ENCODE data around the gene ALDH4A1.

ALDH4A1 gene

DNA sequence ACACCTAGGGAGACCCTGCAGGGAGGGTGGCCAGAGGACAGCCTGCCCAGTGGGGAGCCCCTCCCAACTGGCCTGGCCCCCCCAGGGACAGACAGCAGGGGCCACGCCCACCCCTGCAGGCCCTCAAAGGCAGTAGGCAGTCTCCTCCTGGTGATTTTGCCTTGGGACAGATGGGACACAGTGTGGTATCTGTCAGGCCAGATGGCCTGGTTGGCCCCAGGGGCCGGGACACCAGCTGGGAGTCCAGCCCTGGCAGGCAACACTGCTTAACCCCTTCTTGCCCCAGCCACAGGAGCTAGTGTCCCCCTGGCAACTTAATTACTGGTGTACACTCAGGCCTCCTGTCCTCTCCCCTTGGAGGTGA, 36.3 kb upstream of the ALDH4A1 start:
- DNase-seq, result no peak

GRCh38 chr1:18938008-18938706, 35.8 kb upstream of the ALDH4A1 start:
- DNase-seq, result no peak

- DNase-seq, result no peak
Observed at GRCh38 chr1:18937539-18937938, 35.2 kb upstream of the ALDH4A1 start.

DNA sequence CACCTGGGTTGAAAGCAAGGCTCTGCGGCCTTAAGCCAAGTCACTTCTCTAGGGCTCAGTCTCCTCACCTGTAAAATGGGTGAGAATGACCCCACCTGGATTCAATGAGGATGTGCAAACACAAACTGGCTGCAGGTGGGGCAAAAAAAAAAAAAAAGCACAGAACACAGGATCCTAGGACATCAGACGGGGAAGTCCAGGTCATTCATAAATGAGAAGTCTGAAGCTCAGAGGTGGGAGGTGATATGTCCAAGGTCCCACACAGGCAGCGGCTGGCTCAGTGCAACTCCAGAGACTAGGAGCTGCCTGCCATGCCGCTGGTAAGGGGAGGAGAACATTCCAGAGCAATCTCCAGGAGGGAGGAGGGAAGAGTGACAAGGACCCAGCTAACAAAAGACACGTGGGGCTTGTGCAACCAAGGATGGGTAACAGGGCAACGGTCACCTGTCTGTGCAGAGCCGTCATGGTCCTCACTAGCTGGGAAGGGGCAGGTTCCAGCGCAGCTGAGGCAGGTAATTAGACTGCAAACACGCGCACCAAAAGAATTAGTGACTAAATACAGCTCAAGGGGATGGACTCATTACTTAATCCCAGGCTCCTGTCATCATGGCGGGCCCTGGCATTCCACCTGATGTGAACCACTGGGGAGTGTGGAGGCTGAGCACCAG, 34.6 kb upstream of the ALDH4A1 start:
- DNase-seq, result no peak

DNA sequence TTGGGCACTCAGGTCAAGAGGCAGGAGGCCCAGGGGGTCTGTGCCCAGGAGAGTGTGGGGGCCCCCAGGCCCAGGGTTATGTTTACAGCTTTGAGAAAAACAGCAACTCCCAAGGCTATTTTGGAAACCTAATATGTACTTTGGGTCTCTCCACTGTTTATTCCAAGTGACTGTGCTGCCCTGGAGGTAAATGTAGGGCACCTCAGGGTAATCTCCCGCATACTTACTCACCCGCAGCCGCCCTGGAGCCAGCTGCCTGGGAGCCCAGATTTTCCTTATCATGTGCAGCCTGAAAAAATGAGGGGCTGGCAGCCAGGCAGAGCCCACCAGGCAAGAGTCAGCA, 34.1 kb upstream of the ALDH4A1 start:
- no peak for DNase-seq

- no peak for DNase-seq
Observed at GRCh38 chr1:18934205-18935000, 32.0 kb upstream of the ALDH4A1 start.

- DNase-seq, result no peak
Observed at GRCh38 chr1:18932879-18933278, 30.5 kb upstream of the ALDH4A1 start.

GRCh38 chr1:18932387-18932786, 30.0 kb upstream of the ALDH4A1 start:
- no peak for DNase-seq

GRCh38 chr1:18931730-18932129, 29.4 kb upstream of the ALDH4A1 start:
- DNase-seq, result no peak

DNA sequence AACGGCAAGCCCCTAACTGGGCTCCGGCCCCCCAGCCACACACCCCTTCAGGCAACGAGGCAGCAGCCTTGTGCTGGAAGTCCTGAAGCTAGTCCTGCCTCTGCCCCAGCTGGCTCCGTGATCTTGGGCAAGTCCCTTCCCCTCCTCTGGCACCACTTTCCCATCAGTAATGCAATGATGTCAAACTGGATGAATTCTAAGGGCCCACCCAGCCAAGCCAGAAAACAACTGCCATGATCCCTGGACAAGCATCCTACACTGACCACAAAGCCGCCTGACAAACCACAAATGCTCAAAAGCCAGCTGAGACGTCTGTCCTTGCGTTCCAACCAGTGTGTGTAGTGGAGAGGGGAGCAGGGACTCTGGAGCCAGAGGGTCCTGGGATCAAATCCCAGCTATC, 27.3 kb upstream of the ALDH4A1 start:
- DNase-seq, result no peak

DNA sequence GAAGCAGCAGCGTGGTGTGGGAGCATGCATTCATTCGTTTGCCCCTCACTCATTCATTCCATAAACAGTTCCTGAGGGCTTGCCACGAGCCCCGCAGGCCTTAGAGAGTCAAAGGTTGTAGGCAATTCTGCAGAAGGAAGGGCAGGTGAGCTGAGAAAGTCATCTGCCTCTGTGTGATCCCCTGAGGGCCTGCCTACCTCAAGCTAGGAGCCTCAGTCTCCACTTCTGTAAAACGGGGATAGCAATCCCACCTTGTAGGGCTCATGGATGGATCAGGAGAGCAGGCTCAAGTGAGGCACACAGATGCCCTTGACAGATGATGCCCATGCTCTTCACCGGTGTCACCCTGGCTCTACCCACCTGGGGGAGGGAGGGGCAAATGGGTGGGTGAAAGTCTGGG, 26.6 kb upstream of the ALDH4A1 start:
- no peak for DNase-seq

- DNase-seq, result no peak
Observed at GRCh38 chr1:18928406-18928805, 26.1 kb upstream of the ALDH4A1 start.

DNA sequence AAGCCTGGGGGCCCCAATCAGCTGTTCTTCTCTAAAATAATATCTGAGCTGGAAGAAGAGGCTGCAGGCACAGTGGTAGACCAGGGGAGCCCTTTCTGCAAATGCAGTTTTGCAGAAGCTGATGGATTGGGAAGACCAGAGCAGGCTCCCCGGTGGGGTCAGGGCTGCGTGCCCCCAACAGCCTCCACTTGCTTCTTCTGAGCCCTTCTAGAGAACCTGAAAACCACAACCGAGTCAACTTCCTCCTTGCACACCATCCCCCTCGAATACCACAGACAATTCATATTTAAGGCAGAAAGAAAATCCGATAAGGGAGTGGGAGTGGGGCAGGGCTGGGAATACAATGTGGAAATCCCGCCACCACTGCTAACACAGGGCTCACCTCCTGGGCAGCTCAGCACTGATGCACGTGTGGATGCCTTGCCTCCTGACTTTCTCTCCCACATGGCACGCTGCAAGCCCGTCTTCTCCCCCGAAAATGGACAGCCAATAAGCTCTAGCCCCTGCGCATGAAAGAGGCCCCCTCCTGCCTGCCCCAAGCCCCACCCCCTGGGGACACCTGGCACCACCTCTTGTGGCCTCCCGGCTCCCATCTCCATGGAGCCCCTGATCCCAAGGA, 25.4 kb upstream of the ALDH4A1 start:
- no peak for DNase-seq

DNA sequence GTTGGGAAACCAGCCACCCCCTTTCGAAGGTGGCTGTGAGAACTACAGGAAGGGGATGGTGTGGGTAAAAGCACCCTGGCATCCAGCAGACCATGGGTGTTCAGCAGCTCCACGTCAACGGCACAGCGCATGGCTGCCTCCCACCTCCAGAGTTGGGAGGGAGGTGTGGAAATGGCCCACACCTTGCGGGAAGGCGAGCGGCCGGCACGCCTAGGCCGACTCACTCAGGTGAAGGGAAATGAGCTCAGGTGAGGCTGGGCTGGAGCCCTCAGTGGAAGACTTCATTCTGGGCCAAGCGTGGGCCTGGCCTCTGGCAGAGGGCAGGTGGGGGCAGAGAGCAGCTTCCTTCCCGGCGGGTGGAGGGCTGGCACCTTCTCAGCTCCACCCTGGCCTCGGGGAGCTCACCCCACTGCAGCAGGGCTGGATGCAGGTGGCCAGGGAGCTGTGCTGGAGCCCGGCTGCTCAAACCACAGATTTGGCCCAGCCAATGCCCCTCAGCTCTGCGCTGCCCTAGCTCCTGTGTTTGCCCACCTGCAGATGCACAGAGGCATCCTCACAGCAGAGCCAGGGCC, 24.8 kb upstream of the ALDH4A1 start:
- no peak for DNase-seq

GRCh38 chr1:18926315-18927081, 24.1 kb upstream of the ALDH4A1 start:
- peak; percentile 95 for DNase-seq

DNA sequence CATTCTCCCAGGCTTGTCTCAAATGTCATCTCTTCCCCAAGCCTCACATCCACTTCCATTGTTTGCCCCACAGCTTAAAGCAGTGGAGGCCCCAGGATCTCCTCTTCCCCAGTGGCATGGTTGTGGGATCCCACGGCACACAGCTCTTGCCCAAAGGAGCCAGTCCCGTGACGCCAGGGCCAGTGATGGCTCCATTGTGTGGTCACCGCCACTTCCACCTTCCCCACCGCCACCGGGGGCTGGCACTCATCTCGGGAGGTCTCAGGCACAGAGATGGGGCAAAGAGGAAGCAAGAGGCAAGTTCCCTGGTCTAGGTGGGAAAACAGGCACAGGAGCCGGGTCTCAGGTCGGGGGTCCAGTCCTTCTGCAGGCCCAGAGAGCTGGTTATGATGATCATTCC, 22.9 kb upstream of the ALDH4A1 start:
- DNase-seq, result no peak

- DNase-seq, result no peak
Observed at GRCh38 chr1:18924221-18924691, 21.9 kb upstream of the ALDH4A1 start.

- no peak for DNase-seq
Observed at GRCh38 chr1:18923756-18924211, 21.4 kb upstream of the ALDH4A1 start.

DNA sequence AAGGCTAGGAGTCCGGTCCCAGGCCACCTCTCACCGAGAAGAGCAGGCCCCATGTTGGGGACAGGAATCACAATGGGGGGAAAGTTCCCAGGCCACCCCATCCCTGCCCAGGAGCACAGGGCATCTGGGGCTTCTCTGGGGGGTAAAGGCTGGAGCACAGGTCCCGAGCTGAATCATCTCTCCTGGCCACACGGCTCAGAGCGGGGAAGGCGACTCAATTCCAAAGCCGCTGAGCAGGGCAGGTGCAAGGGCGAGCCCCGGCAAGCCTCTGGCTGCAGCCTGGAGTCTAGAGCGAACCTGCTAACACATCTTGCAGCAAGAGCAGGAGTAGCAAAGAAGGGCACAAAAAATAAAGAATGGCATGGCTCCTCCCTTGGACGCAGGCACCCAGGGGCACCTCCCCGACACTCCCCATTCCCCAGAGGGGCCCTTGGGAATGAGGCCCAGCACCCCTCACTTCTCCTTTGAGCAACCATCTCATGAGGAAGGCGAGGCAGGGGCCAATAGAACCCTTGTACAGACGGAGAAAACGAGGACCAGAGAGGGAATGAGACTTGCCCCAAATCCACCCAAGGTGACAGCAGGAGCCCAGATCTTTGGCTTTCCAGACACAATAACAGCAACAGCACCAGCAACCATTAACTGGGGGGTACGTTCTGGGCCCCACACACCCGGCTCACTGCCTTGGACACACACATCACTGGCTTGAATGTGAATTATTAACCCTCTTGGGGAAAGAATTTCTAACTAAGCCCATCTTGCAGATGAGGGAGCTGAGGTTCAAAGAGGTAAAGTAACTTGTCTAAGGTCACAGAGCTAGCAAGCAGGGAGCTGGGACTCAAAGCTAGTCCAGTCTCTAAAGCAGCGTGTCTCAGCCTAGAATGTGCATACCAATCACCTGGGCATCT, 20.7 kb upstream of the ALDH4A1 start:
- DNase-seq, result no peak

DNA sequence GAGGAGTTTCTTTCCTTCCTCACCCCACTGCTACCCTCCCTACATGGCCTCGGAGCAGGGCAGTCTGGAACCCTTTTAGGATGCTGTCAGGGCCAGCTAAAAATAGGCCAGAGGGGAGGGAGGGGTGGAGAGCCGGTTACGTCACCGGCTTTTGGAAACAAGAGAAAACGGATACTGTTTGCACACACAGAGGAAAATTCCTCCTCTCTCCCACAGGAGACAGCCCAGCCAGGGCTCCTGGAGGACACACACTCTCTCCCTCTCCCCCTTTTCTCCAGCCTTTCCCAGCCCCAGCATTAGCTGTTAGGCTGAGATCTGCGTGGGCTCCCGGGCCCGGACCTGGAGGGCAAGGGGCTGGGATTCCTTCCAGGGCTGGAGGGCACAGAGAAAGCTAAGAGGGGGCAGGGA, 20.0 kb upstream of the ALDH4A1 start:
- DNase-seq, result peak; percentile 31
